Endothelial cell (in vitro differentiated cells): ENCODE results near the gene WEE1. TPM values are rescaled to one million over a fixed set of nuclear protein-coding genes. Genes with fewer than 3 reads are reported as not detected.
A peak's percentile ranks its signal among the peaks of the same experiment; 100 is the strongest.

Experiments used
- DNase-seq: peaks from one replicate; pipeline ENCODE4 v3.0.0; 2021; ENCODE audit warnings: low spot score
- H3K27ac Mint-ChIP-seq: one replicate; pipeline ENCODE4 v1.8.0; 2021; ENCODE audit warnings: mixed read lengths, inconsistent platforms; ENCODE audit not compliant: unreplicated experiment
- H3K27me3 Mint-ChIP-seq: one replicate; pipeline ENCODE4 v1.8.0; 2021; ENCODE audit warnings: mild to moderate bottlenecking, moderate library complexity, mixed read lengths, inconsistent platforms; ENCODE audit not compliant: unreplicated experiment
- H3K36me3 Mint-ChIP-seq: one replicate; pipeline ENCODE4 v1.8.0; 2021; ENCODE audit warnings: mild to moderate bottlenecking, low read depth, mixed read lengths, inconsistent platforms; ENCODE audit not compliant: unreplicated experiment
- H3K4me1 Mint-ChIP-seq: one replicate; pipeline ENCODE4 v1.8.0; 2021; ENCODE audit warnings: mild to moderate bottlenecking, mixed read lengths, inconsistent platforms; ENCODE audit not compliant: unreplicated experiment
- H3K4me3 Mint-ChIP-seq: one replicate; pipeline ENCODE4 v1.8.0; 2021; ENCODE audit warnings: mild to moderate bottlenecking, mixed read lengths, inconsistent platforms; ENCODE audit not compliant: unreplicated experiment
- H3K9me3 Mint-ChIP-seq: one replicate; pipeline ENCODE4 v1.8.0; 2021; ENCODE audit warnings: mixed read lengths, inconsistent platforms; ENCODE audit not compliant: unreplicated experiment
- CTCF ChIP-seq: fragments of 200-600 bp; sonication (generic); IDR thresholded peaks from one replicate; pipeline ENCODE4 v1.5.0; 2021; ENCODE audit warnings: antibody characterized with exemption; ENCODE audit not compliant: unreplicated experiment
- long read RNA-seq: library from polyadenylated mRNA; unstranded; transcript quantifications from one replicate; pipeline ENCODE4 v2.0.0, GENCODE V29; 2020; ENCODE audit not compliant: unreplicated experiment
- total RNA-seq: library from RNA; stranded (reverse); fragmentation: NEBNext Ultra II Directional; extraction: Animal tissue kit (Norgen Biotek cat#: 25700); gene quantifications from one replicate; pipeline ENCODE4 v1.2.1, GENCODE V29; 2021; ENCODE audit not compliant: unreplicated experiment

The WEE1 gene
- total RNA-seq, result 24.0 TPM
- long read RNA-seq, partial matches to known transcripts, result 1 of 2 reads
- long read RNA-seq, other reads (novel, unspliced or antisense), result 0 of 2 reads

DNA sequence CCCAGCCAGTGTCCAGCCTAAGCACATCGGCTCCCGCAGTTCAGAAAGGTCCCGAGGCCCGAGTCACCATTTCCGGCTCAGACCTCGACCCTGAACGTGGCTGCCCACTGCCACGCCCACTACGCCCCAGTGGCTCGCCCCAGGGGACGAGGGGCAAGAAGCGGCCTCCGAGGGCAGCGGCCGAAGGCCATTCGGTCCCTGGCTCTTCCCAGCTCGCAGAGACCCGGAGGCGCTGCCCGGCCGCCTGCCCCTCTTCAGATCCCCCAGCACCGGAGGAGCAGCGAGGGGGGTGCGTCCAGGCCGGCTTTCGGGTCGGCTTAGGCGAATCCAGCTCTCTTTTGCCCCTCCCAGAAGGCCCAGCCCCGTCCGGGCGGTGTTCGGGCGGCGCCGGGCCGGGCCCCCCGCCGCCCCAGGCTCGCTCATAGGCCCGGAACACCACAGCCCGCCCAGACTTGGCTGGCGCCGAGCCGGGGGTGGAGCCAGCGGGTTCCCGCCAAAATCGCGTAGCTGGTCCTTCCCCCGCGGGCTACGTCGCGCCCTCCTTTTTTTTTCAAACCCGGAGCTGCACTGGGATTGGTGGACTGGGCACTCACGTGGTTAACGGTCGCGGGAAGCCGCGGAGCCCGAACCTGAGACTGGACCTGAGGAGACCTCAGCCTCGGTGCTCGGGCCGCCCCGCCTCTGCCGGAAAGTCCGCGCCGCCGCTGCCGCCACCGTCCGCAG, at the start of gene WEE1:
TSS of gene WEE1 (plus strand) at position 619 of the 723 bp plus-strand sequence. CDS start 264 bp downstream, outside the sequence.
- DNase-seq, result peak; percentile 98
- no peaks in the 10 kb centered on the region for H3K9me3 Mint-ChIP-seq
- H3K4me3 Mint-ChIP-seq, result peak within 1 kb of the TSS; percentile 97
- H3K27me3 Mint-ChIP-seq, result peaks cover 14% of the 10 kb centered on the region
- H3K4me1 Mint-ChIP-seq, result peaks cover 33% of the 10 kb centered on the region
- H3K27ac Mint-ChIP-seq, result peak within 1 kb of the TSS; percentile 86
- peaks cover 9% of the 10 kb centered on the region for H3K36me3 Mint-ChIP-seq
- no peak for TF ChIP-seq CTCF

DNA sequence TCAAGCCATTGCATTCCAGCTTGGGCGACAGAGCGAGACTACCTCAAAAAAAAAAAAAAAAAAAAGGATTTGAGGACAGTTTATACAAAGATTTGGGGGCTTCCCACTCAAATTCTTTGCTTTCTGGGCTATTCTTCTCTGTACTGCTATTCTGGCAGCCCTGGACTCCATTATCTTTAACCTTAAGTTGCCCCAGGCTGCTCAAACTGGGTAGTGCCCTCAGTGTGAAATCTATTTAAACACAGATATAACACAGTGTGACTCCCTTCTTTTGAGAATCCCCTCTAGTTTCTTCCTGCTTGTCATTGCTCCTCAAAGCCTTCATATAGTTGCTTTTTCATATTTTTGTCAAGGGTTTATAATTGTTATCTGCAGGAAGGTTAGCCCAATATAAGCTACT, 49.5 kb upstream of the WEE1 start:
- no peak for DNase-seq
- H3K4me1 Mint-ChIP-seq, result no peaks in the 10 kb centered on the region
- H3K9me3 Mint-ChIP-seq, result no peaks in the 10 kb centered on the region
- peaks cover 7% of the 10 kb centered on the region for H3K36me3 Mint-ChIP-seq
- no peak overlapping the region for H3K4me3 Mint-ChIP-seq
- H3K27me3 Mint-ChIP-seq, result peaks cover 2% of the 10 kb centered on the region
- no peak for TF ChIP-seq CTCF
- no peak overlapping the region for H3K27ac Mint-ChIP-seq

DNA sequence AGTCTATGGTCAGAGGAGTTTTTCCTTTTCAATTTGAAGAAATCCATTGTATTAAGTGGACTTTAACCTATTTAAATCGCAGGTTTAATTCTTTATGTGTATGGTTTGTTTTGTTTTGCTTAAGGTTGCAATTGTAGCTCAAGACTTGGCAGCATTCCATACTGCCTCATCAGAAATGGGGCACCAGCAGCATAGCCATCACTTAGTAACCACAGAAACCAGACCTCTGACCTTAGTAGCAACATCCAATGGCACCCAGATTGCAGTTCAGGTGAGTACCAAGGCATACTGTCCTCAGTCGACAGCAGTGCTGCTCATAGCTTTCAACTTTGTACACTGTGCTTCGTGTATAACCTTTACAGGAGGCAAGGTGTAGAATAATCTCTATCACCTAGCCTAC, 48.4 kb upstream of the WEE1 start:
- no peak for DNase-seq
- TF ChIP-seq CTCF, result no peak
- H3K36me3 Mint-ChIP-seq, result peaks cover 4% of the 10 kb centered on the region
- H3K9me3 Mint-ChIP-seq, result no peaks in the 10 kb centered on the region
- H3K27me3 Mint-ChIP-seq, result no peaks in the 10 kb centered on the region
- H3K27ac Mint-ChIP-seq, result no peak overlapping the region
- no peaks in the 10 kb centered on the region for H3K4me1 Mint-ChIP-seq
- H3K4me3 Mint-ChIP-seq, result no peak overlapping the region

DNA sequence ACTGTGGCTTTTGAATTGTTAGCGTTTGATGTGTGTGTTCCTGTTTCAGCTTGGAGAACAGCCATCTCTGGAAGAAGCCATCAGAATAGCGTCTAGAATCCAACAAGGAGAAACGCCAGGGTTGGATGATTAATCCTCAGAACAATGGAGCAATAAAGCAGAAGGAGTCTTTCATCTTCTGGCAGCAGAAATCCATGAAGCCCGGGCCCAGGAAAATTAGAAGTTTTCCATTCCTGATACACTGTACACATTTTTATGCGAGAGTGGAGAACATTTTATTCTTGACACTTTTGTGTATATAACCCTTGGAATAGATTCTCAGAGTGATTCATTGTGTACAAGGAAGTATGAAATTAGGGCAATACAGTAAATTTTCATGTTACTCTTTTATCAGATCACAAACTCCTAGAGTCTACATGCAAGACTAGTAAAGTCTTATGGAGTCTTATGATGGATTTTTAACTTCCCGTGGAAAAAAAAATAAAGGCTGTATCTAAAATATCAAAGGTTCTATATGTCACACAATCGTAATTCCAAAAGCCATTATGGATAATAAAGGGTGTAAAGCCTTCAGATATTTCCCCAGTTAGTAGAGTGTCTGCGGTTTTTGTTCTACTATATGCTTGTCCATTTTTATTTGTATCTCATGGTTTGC, 45.9 kb upstream of the WEE1 start:
- Mint-ChIP-seq H3K27me3 (peaks cover 3% of the 10 kb centered on the region), H3K4me1 (no peaks in the 10 kb centered on the region), H3K36me3 (no peaks in the 10 kb centered on the region), H3K4me3 (no peak overlapping the region), H3K9me3 (no peaks in the 10 kb centered on the region), H3K27ac (no peak overlapping the region)
- DNase-seq, result no peak
- no peak for TF ChIP-seq CTCF

DNA sequence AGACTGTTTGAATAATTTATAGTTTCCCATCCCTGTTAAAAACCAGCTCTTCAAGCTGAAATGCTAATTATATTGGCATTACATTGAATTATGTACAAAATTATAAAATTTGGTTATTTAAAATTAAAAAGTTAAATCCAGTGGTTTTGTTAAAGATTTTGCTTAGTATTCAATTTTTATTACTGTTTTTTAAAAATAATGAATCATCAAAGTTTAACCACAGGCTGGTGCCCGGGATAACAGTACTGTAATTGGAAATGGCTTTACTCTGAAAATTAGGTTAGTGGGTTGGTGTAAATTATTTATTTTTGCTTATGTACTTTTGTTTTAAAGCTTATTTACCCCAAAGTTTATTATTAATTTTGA, 45.4 kb upstream of the WEE1 start:
- TF ChIP-seq CTCF, result no peak
- Mint-ChIP-seq H3K27ac (no peak overlapping the region), H3K4me3 (no peak overlapping the region)

More for the DNA sequence above, 45.4 kb upstream of the WEE1 start:
- no peak for DNase-seq
- H3K27me3 Mint-ChIP-seq, result peaks cover 3% of the 10 kb centered on the region
- H3K36me3 Mint-ChIP-seq, result no peaks in the 10 kb centered on the region
- no peaks in the 10 kb centered on the region for H3K4me1 Mint-ChIP-seq
- H3K9me3 Mint-ChIP-seq, result no peaks in the 10 kb centered on the region
